Ishikawa (cell line): Measurements from ENCODE around the gene ZNF554.

Source experiments
- EP300 ChIP-seq: IDR thresholded peaks from 2 replicates; pipeline ENCODE4 v1.6.1; 2012; ENCODE audit warnings: borderline replicate concordance
- RAD21 ChIP-seq: IDR thresholded peaks from 2 replicates; pipeline ENCODE4 v1.6.1; 2012; ENCODE audit warnings: low read depth

GRCh38 chr19:2810141-2811091 lies 9.3 kb upstream of the ZNF554 start:
- TF ChIP-seq RAD21: no peak
- no peak for TF ChIP-seq EP300
